NCI-H774 (cell line): ENCODE data around the gene FOXF1.

ENCODE experiments used
- DNase-seq: peaks from one replicate; lab custom pipeline; 2025; lab: John Stamatoyannopoulos, UW

FOXF1 gene

DNA sequence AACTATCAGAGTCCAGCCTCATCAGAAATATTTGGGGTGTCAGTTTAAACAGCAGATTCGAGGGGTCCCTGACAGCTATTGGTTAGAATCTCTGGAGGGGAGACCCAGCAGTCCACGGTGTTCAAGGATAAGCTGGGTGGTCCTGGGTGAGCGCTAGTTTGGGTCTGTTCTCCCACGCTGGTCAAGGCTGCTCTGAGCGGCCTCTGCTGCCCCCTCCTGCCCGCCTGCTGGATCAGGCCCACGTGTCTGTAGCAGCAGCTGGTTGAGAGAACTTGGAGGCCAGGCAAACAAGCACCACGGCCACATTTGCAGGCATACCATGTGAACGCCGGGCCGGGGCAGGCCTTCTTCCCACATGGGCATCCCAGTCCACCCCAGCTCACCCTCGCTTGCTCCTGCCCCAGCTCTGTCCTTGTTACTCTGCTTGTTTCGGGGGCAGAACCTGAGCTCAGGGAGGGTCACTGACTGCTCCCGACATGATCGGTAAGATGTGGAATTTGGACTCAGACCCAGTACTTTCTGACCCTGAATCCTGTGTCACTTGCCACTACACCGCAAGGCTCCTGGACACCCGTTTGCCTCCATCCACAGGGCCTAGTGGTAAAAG, 7.4 kb downstream of the FOXF1 start:
- no peak for DNase-seq

DNA sequence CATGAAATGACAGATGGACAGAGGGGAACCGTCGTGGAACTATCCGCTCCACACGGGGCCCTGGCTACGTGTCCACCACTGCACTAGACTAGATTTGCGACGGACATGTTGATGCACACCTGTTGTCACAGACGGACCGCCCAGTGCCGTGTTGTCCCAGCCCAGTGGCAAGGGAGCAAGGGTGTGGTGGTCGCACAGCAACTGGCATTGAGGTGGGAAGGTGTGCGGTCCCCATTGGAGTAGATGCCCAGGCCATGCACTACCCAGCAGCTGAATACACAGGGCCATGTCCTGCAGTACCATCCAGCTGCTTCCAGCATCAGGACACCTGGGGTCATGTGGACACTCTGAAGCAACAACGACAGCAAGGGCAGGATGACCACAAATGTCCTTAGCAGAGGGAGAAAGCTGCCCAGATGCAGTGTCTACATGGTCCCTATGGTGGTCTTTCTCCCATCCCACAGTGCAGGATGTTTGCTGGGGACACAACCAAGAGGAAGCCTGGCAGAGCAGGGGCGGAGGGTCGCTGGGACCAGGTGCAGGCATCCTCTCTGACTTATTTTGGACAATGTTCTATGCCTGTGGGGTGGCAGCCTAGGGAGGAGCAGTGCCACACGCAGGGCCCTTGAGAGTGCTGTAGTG, 8.8 kb downstream of the FOXF1 start:
- no peak for DNase-seq

DNA sequence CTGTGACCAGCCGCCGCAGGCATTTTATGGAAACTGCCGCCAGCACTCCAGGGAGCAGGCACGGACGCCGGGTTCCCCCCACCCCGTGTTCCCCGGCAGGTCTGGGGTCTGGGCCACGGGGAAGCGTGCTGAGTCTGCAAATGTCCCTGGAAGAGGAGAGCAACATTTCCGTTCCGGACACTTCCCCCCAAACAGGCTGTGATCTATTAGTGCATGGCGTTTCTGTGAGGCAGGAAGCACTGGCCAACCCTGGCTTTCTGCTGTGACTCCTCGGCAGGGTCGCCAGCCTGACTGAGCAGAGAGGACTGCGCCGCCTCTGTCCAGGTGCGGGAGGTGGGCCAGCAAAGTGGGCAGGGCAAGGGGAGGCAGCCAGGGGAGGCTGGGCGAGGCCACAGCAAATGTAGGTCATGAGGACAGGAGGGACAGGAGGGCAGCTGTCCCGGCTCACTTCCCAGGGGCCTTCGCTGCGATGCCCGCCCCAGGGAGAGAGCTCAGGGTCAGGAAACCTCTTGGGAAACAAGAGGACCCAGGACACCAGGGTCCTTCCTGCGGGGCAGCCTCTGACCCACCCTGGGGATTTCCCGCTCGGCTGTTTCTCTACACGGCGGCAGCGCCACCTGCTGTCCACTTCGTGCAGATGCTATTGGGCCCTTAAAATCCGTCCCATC, 9.5 kb downstream of the FOXF1 start:
- no peak for DNase-seq

DNA sequence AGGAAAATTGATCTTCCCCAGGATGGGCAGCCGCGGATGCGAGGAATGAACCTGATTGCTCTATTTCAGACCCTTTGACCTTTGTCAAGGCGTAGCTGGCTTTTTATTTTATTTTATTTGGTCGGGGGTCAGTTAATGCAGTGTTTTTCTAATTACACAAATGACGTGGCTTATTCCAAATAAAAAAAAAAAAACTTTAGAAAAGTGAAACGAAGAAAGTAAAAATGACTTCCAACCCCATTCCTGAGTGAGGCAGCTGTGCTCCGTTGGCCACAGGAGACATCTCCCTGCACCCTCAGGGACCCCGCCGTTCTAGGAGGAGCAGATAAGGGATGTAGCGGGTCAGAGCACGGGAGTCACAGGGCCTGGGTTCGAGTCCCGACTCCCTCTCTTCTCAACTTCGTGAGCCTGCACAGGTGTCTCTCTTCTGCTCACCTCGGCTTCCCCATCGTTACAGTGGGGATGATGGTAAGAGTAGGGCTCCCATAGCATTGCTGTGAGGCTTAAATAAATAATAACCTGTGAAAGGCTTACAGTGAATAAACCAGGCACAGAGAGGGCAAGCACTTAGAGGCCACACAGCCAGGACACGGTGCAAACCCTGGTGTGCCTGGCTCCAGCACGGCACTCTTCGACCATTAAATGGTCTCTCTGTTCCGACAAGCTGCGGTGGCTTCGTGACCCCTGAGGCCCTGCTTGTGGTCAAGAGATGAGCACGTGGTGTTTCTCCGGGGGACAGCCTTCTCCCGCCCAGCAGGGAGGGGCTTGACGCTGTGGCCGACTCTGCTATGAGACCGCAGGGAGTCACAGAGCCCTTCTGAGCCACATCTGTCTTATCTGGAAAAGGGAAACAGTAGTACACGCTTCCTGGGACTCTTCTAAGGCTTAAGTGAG, 10.2 kb downstream of the FOXF1 start:
- DNase-seq, result no peak

DNA sequence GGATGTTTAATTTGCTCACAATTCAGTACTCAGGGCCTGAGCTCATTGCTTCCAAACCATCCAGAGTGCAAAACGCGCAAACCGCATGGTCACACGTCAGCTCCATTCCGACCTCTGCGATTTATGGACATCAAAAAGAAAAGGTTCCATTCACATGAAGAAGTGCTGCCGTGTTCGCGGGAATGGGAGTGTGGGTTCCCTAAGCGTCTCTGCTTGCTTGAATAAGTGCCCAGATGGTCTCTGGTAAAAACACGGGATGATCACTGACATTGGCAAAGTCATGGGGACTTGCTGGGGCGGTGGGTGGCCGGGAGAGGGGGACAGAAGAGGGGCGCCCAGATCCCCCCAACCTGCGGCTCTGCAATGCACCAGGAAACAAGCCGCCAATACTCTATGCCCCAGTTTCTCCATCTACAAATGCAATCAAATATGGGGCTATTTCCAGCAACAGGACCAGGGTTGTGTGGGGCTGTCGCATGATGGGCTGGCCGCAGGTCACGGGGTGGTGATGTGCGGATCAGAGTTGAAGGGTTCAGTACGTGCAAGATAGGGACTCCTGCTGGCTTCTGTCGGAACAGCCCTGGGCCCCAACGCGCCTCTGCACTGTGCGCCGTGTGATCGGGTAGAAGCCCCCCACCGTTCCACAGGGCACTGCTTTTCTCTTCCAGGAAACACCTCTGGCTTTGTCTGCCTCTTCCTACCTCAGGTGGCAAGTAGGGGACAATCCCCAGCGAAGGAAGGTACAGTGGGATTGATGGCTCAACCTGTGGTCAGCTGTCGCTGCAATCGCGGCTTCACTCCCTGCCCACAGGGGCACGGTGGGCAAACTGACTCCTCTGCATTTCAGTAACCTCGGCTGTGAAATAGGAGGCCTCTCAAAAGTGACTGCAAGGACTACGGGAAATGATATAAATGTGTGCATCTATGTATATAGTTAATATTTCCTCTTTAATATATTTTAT, 11.2 kb downstream of the FOXF1 start:
- DNase-seq, result no peak

DNA sequence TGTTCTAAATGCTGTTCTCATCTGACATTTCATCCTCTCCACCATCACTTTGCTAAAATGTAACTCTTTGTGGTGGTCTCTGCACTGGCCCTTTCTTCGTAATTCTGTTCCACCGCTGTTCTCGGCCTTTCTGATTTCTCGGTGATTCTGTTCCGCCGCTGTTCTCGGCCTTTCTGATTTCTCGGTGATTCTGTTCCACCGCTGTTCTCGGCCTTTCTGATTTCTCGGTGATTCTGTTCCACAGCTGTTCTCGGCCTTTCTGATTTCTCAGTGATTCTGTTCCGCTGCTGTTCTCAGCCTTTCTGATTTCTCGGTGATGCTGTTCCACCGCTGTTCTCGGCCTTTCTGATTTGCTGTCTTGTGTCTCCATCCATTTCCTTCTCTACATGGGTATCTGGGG, 12.3 kb downstream of the FOXF1 start:
- DNase-seq, result no peak

DNA sequence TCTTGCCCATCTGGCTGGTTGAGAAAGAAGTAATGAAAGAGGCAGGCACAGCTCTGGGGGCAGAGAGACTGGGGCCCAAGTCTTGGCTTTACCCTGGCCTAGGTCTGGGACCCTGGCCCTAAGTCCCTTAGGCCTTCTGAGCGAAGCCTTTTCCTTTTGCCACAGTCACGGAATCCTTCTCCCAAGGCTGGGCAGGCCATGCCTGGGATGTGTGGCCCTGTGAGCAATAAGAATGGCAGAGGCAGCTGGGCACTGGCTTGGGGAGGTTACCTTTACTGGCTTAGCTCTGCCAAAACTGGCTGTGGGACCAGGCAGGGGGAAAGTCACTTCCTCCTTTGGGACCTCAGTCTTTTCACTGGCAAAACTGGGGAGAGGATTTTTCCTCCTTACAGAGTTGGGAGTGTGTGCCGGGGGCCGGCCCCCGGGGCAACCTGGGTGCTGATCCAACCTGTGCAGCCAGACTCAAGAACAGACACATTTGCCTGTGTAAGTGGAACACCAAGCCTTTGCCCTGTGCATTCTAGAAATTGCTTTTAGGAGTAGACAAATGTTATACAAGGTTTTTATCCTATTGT, 12.9 kb downstream of the FOXF1 start:
- DNase-seq, result no peak

DNA sequence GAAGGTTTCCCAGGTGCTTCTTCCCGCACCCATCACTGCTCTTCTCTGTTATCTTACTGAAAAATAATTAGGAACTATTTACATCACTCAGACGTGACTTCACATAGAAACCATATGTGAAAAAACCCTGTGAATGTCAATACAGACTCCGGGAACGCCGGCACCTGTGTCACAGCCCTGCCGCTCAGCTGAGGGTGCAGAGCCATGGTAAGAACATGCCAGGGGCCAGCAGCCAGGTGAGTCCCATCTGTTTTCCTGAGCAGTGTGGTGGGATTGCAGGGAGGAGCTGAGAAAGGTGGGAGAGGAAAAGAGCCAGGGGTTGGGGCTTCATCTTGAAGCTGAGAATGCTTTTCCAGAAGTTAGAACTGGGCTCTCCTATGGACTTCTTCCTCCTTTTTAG, 13.7 kb downstream of the FOXF1 start:
- no peak for DNase-seq

DNA sequence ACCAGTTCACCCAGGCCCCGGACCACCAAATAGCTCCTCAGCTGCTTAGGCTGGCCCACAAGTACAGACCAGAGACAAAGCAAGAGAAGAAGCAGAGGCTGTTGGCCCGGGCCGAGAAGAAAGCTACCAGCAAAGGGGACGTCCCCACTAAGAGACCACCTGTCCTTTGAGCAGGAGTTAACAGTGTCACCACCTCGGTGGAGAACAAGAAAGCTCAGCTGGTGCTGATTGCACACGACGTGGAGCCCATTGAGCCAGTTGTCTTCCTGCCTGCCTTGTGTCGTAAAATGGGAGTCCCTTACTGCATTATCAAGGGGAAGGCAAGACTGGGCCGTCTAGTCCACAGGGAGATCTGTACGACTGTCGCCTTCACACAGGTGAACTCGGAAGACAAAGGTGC, 15.4 kb downstream of the FOXF1 start:
- no peak for DNase-seq

DNA sequence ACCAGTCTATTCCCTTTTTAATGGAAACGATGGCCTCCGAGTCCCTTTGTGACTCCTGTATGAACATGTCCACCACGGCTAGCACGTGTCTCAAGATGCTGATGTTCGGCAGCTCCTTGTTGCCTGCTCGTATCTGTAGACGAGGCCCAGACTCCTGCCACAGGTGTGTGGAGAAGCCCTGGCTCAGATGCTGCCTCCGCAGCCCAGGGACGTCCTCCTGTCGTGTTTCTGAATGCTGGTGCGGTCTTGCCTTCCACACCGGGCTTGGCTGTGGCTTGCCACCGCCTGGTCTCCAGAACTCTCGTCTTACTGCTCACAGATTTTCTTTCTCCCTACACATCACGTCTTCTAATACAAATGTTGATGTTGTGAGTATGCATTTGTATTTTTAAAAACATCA, 17.0 kb downstream of the FOXF1 start:
- DNase-seq, result no peak

DNA sequence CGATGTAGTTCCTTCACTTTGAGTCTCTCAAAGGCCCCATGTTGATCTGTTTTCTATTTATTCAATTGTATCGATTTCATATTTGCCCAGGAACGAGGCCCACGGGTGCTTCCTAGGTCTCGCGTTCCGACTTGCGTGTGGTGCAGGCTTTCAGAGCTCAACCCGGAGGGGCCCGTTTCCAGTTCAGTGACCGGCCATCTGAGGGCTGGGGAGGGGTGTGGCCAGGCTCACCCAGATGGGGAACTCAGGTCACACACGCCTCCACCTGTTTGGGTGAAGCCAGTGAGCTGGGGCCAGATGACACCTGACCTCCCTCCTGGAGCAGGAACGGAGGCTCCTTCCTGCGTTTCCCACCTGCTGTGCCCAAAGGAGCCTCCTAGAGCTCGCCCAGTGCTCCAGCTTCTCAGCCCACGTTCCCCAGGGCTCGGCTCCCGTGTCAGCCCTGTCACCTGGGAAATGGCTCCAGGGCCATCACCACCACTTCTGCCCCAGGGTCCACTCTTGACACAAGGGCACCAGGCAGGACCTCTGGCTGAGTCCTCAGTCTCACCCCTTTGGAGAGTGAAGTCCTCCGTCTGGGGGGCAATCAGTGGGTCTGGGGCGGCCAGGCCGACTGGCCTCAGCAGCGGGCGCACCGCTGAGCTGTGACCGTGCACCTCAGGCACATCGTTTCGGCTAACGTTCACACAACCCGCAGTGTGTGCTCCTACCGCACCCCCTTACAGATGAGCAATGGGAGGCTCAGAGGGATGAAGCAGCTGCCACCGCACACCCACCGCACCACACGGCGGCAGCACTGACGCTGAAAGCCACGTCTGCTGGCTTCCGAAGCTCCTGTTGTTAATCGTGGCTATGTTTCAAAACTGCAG, 18.0 kb downstream of the FOXF1 start:
- DNase-seq, result no peak

DNA sequence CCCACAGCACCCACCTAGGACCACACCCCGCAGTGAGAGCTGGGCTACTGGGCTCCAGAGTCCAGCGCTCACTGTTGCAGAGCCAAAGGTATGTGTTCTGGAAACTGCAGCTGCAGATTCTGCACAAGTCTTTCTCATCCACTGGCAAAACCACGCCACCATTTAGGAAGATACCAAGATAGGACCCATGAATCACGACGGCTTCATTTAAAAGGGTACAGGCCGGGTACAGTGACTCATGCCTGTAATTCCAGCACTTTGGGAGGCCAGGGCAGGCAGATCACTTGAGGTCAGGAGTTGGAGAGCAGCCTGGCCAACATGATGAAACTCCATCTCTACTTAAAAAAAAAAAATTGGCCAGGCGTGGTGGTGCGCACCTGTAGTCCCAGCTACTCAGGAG, 18.8 kb downstream of the FOXF1 start:
- DNase-seq, result no peak

DNA sequence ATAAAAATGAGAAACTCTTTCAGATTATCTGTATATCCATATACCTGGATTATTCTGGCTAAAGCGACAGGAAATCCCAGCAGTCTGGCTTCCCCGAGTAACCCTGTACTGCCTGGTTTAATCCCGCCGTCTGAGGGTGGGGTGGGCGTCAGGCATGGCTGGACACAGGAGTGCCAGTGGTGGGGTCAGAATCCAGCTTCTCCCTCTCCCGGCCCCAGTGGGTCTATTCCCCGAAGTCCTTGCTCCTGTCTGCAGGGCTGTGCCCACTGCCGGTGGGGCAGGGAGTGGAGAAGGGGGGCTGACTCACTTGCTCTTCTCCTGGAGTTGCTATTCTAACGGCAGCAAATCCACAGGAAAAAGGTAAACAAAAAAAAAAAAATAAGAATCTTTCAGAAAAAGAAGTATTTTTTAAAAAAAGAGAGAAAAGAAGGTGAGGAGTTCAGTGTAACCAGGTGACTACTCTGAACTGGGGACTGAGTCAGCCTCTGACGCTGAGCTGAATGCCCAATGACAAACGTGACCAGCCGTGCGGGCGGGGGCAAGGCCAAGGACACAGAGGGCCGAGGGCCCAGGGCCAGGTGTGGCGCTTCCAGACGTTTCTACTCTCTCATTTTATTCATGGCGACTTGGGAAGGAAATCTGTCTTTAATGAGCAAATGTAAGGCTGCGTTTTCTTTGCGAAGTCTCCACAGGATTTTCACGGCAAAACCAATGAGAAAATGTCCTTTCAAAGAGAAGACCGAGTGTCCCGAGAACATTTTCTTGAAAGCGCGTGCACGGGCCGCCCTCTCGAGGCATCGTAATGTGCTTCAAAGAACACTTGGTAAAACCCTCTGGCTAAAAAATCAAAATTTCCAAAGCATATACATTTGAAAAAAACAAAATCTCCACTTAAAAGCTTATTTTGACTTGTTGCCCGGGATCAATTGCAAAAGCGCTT, 20.2 kb downstream of the FOXF1 start:
- DNase-seq, result no peak

DNA sequence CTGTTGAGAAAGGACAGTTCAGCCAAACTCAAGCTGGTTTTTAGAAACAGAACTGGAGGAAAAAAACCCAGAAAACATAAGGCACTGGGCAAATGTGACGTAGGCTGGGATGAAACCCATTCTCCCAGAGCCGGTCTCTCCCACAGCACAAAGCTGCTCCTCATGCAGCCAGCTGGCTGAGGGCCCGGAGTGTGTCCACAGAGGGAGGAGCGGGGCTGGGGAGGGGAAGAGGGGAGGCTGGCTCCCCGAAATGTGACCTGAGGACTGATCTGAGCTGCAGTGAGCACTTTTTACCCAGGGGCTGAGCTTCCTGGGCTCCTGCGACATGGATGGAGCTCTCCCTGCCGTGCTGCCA, 20.8 kb downstream of the FOXF1 start:
- DNase-seq, result no peak

DNA sequence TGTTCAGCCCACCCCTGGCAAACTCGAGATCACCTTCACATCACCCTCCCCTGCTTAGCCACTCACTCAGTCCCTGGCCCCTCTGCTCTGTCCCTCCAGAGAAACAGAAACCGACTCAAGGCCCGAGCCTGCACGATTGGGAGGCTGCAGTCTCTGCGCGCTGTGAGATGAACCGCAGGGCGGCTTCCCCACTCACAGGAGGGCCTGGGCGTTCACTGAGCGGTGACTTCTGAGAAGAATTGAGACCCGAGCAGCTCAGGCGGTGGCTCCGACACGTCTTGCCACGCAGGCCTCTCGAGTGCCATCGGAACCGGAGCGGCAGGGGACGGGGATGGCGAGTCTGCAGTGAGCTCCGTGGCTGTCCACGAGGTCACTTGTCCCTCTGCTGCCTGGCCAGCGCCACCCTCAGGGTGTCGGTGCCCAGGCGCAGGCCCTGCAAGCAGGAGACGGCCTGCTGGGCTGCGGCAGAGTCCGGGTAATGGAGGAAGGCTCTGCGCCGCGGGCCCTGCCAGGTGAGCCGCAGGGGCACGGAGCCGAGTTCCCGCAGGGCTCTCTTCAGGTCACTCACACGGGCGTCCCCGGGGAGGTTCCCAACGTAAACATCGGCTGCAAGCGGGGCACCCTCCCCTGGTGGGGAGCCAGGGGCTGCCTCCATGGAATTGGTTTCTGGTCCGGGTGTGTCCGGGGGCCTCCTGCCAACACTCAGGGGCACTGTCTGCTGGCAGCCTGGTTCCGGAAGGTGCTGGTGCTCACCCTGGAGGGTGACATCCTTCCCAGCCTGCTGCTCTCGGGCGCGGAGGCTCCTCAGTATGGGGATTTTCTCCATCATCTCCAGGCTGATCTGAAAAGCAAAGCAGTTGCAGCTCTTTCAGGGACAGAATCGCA, 21.6 kb downstream of the FOXF1 start:
- DNase-seq, result no peak

DNA sequence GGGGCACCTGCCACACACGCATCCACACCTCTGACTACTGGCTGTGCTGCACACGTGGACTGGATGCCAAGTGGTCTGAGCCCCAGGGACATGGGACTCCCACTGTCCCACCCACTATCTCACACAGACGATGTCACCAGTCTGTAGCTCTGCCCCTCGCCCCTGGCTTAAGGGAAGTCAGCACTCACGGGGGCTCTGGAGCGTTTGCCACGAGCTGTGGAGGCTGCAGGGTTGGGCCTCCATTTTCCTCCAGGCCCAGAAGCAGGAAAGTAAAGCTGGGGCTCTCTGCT, 22.1 kb downstream of the FOXF1 start:
- no peak for DNase-seq

DNA sequence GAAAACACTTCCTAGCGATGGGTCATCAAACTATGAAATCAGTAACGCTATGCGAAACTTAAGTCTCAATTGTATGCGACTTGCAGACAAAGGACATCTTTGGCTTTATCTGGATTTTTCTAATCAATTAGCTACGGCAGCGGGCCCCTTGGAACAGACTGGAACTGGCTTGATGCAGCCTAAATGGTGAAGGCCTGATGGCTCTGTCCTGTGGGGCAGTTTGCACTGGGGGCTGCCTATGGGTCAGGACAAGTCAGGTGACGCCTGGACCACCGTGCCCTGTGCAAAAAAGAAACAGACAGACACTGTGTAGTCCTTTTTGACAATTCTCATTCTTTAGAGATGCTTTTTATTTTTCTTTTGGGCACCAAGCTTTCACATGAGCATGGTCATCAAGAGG, 22.7 kb downstream of the FOXF1 start:
- DNase-seq, result no peak

DNA sequence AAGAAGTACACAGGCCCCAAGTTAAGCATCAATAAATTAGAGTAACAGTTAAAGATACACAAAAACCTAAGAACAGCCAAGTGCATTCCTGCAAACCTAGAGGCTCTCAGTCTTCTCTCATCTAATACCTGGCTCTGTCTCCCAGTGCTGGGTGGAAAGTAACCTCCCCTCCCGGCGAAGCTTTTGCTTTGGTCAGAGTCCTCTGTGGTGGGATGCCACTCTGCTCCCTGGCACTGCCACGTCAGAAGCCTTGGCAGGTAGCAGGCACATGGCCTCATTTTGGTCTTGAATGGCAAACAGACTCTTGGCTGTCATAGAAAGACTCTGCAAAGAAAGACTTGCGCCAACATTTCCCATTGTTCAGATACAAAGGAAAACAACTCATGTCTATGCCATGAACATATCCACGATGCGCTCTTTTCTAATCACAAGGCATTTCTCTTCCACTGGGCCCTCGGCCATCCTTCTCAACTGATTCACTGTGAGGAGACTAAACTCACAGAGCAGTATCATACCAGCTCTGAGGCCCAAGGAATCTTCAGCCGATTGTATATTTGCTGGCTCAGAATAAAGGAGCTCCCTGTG, 23.5 kb downstream of the FOXF1 start:
- DNase-seq, result no peak
